ENCODE results near the gene OTULIN.

Gene OTULIN

GRCh38 chr5:14650052-14650451, 14.5 kb upstream of the OTULIN start:
- no peak overlapping the region for H3K4me3 ChIP-seq (replicated peaks; ENCODE audit: insufficient read depth, low read length)
- H3K27me3 ChIP-seq (ENCODE audit: insufficient read depth, poor library complexity, severe bottlenecking) = no peaks in the 10 kb centered on the region
- no peak for DNase-seq (ENCODE audit: low read depth in 1 of 2, low spot score in 1 of 2)
- no peak overlapping the region for H3K27ac ChIP-seq (replicated peaks)
- TF ChIP-seq GABPA (IDR thresholded peaks at IDR 0.05; ENCODE audit: low read depth) = no peak

DNA sequence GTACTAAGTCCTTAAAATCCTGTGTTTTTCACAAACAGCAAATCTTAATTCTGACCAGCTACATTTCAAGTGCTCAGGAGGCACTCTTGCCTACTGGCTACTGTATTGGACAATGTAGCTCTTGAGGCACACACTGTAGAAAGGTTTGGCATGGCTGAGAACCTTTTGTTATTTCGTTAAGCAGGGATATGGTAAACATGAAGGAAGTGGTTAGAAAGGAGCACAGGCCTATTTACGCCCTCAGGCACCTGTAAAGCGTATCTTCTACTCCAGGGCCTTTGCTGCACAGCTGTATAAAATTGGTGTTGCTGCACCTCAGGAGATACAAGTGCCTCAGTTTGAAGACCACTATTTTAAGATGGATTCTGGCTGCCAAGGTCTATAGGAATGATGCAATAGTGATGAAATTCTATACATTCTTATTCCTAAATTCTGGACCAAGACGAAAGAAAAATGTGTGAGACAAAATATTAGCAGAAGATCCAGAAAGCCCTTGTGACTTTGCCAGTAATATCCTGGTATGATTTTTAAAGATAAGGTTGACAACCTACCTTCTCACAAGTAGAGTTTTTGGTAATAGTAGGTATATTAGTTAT, 9.3 kb upstream of the OTULIN start:
- DNase-seq (ENCODE audit: low read depth in 1 of 2, low spot score in 1 of 2) = no peak
- no peak for TF ChIP-seq SPI1 (IDR thresholded peaks at IDR 0.05; ENCODE audit: borderline replicate concordance, low read depth)
- no peak for TF ChIP-seq GABPA (IDR thresholded peaks at IDR 0.05; ENCODE audit: low read depth)
- TF ChIP-seq POLR2AphosphoS5 (IDR thresholded peaks at IDR 0.05; ENCODE audit: low read depth) = no peak
- TF ChIP-seq, protein P1, sequence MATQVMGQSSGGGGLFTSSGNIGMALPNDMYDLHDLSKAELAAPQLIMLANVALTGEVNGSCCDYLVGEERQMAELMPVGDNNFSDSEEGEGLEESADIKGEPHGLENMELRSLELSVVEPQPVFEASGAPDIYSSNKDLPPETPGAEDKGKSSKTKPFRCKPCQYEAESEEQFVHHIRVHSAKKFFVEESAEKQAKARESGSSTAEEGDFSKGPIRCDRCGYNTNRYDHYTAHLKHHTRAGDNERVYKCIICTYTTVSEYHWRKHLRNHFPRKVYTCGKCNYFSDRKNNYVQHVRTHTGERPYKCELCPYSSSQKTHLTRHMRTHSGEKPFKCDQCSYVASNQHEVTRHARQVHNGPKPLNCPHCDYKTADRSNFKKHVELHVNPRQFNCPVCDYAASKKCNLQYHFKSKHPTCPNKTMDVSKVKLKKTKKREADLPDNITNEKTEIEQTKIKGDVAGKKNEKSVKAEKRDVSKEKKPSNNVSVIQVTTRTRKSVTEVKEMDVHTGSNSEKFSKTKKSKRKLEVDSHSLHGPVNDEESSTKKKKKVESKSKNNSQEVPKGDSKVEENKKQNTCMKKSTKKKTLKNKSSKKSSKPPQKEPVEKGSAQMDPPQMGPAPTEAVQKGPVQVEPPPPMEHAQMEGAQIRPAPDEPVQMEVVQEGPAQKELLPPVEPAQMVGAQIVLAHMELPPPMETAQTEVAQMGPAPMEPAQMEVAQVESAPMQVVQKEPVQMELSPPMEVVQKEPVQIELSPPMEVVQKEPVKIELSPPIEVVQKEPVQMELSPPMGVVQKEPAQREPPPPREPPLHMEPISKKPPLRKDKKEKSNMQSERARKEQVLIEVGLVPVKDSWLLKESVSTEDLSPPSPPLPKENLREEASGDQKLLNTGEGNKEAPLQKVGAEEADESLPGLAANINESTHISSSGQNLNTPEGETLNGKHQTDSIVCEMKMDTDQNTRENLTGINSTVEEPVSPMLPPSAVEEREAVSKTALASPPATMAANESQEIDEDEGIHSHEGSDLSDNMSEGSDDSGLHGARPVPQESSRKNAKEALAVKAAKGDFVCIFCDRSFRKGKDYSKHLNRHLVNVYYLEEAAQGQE (IDR thresholded peaks at IDR 0.05; ENCODE audit: insufficient replicate concordance, low read depth) = no peak
- no peak for TF ChIP-seq CTCF (IDR thresholded peaks at IDR 0.05; ENCODE audit: insufficient read depth, low read length)
- Histone ChIP-seq H3K27me3 (ENCODE audit: insufficient read depth, poor library complexity, severe bottlenecking) (no peaks in the 10 kb centered on the region), H3K27ac (replicated peaks) (no peak overlapping the region), H3K4me3 (replicated peaks; ENCODE audit: insufficient read depth, low read length) (no peak overlapping the region)

DNA sequence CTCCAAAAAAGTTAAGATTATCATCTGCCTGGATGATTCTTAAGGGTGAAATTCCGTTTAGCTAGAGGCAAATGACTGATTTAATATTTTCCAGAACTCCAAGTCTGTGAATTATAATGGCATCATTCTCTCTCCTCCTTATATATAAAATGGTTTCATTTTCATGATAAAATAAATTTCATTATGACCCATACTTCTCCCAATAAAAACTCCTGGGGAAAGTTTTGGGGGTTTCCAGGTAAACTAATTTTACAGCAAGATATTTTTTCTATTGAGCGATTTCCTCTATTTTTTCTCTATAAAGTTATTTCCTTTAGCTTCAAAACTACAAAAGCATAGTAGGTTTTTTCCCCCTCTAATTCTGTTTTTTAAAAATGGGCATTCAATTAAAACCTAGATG, 7.6 kb upstream of the OTULIN start:
- DNase-seq (ENCODE audit: low read depth in 1 of 2, low spot score in 1 of 2) = no peak
- TF ChIP-seq POLR2AphosphoS5 (IDR thresholded peaks at IDR 0.05; ENCODE audit: low read depth) (no peak), GABPA (IDR thresholded peaks at IDR 0.05; ENCODE audit: low read depth) (no peak), CTCF (IDR thresholded peaks at IDR 0.05; ENCODE audit: insufficient read depth, low read length) (no peak), SPI1 (IDR thresholded peaks at IDR 0.05; ENCODE audit: borderline replicate concordance, low read depth) (no peak)
- TF ChIP-seq, protein P1 (IDR thresholded peaks at IDR 0.05; ENCODE audit: insufficient replicate concordance, low read depth) = no peak
- H3K27me3 ChIP-seq (ENCODE audit: insufficient read depth, poor library complexity, severe bottlenecking) = no peaks in the 10 kb centered on the region
- no peak overlapping the region for H3K4me3 ChIP-seq (replicated peaks; ENCODE audit: insufficient read depth, low read length)
- H3K27ac ChIP-seq (replicated peaks) = no peak overlapping the region

- no peak for DNase-seq (ENCODE audit: low read depth in 1 of 2, low spot score in 1 of 2)
Observed at GRCh38 chr5:14659821-14660607, 4.5 kb upstream of the OTULIN start.

More at GRCh38 chr5:14659821-14660607, 4.5 kb upstream of the OTULIN start:
- Histone ChIP-seq H3K4me3 (replicated peaks; ENCODE audit: insufficient read depth, low read length) (no peak overlapping the region), H3K27me3 (ENCODE audit: insufficient read depth, poor library complexity, severe bottlenecking) (no peaks in the 10 kb centered on the region), H3K27ac (replicated peaks) (no peak overlapping the region)
- no peak for TF ChIP-seq CTCF (IDR thresholded peaks at IDR 0.05; ENCODE audit: insufficient read depth, low read length)
- no peak for TF ChIP-seq GABPA (IDR thresholded peaks at IDR 0.05; ENCODE audit: low read depth)
- TF ChIP-seq, protein P1 (IDR thresholded peaks at IDR 0.05; ENCODE audit: insufficient replicate concordance, low read depth) = no peak
- TF ChIP-seq SPI1 (IDR thresholded peaks at IDR 0.05; ENCODE audit: borderline replicate concordance, low read depth) = no peak
- TF ChIP-seq POLR2AphosphoS5 (IDR thresholded peaks at IDR 0.05; ENCODE audit: low read depth) = no peak

Data from HL-60 (cell line).